GM18505 (cell line): ENCODE measurements around the gene PPP1CC.
A peak's percentile ranks its signal among the peaks of the same experiment; 100 is the strongest.
"Not testable (repeated sequence)": the region's sequence is repeated elsewhere in the genome, so short reads cannot be mapped to it uniquely, and the experiment has no call there.

Experiments
- ATAC-seq: cut with Tn5 transposase; IDR thresholded peaks from one replicate; pipeline ENCODE4 v1.9.1; 2021; ENCODE audit not compliant: unreplicated experiment
- POLR2A ChIP-seq: IDR thresholded peaks from 4 replicates; pipeline ENCODE4 v1.6.1; 2011; ENCODE audit warnings: borderline replicate concordance; ENCODE audit not compliant: insufficient read depth, insufficient read length; ENCODE audit errors: extremely low read depth

The PPP1CC gene

GRCh38 chr12:110743571-110744093 lies 941 bp upstream of the PPP1CC start:
- no peak for TF ChIP-seq POLR2A
- no peak for ATAC-seq

GRCh38 chr12:110742096-110742717 lies 484 bp downstream of the PPP1CC start:
- ATAC-seq = peak; percentile 16
- no peak for TF ChIP-seq POLR2A

- no peak for TF ChIP-seq POLR2A
- no peak for ATAC-seq
Observed at GRCh38 chr12:110741341-110742095, 1.2 kb downstream of the PPP1CC start.

GRCh38 chr12:110739894-110740293 lies 2.8 kb downstream of the PPP1CC start:
- ATAC-seq = no peak
- no peak for TF ChIP-seq POLR2A

GRCh38 chr12:110739488-110739887 lies 3.2 kb downstream of the PPP1CC start:
- ATAC-seq = no peak

GRCh38 chr12:110737532-110737931 lies 5.2 kb downstream of the PPP1CC start:
- TF ChIP-seq POLR2A = no peak
- no peak for ATAC-seq

More at GRCh38 chr12:110739488-110739887, 3.2 kb downstream of the PPP1CC start:
- no peak for TF ChIP-seq POLR2A

GRCh38 chr12:110737016-110737415 lies 5.7 kb downstream of the PPP1CC start:
- not testable (repeated sequence) for ATAC-seq

GRCh38 chr12:110733900-110734299 lies 8.8 kb downstream of the PPP1CC start:
- no peak for ATAC-seq

GRCh38 chr12:110733089-110733715 lies 9.5 kb downstream of the PPP1CC start:
- no peak for TF ChIP-seq POLR2A
- ATAC-seq = no peak

More at GRCh38 chr12:110733900-110734299, 8.8 kb downstream of the PPP1CC start:
- TF ChIP-seq POLR2A = no peak

GRCh38 chr12:110732572-110732971 lies 10.1 kb downstream of the PPP1CC start:
- no peak for ATAC-seq
- TF ChIP-seq POLR2A = no peak

- no peak for TF ChIP-seq POLR2A
Observed at GRCh38 chr12:110731479-110731878, 11.2 kb downstream of the PPP1CC start.

GRCh38 chr12:110728628-110729027 lies 14.1 kb downstream of the PPP1CC start:
- TF ChIP-seq POLR2A = no peak
- no peak for ATAC-seq

More at GRCh38 chr12:110731479-110731878, 11.2 kb downstream of the PPP1CC start:
- no peak for ATAC-seq

- TF ChIP-seq POLR2A = no peak
- no peak for ATAC-seq
Observed at GRCh38 chr12:110726708-110727369, 15.9 kb downstream of the PPP1CC start.

- TF ChIP-seq POLR2A = no peak
- no peak for ATAC-seq
Observed at GRCh38 chr12:110726028-110726427, 16.7 kb downstream of the PPP1CC start.

GRCh38 chr12:110725267-110725666 lies 17.4 kb downstream of the PPP1CC start:
- no peak for ATAC-seq
- no peak for TF ChIP-seq POLR2A

GRCh38 chr12:110722892-110723291 lies 19.8 kb downstream of the PPP1CC start:
- not testable (repeated sequence) for ATAC-seq
